GM06990 (cell line): ENCODE results near the gene TREML4.

Source experiments
- DNase-seq: peaks from one replicate; pipeline ENCODE4 v3.0.0-alpha.2; 2011; ENCODE audit not compliant: insufficient read length; ENCODE audit errors: extremely low read depth
- H3K27me3 ChIP-seq: replicated peaks from 2 replicates; pipeline ENCODE4 v1.6.0; 2011; ENCODE audit warnings: low read length; ENCODE audit not compliant: control insufficient read depth, insufficient read depth
- H3K36me3 ChIP-seq: 2 replicates; pipeline ENCODE4 v1.5.1; 2011; ENCODE audit warnings: low read length; ENCODE audit not compliant: control insufficient read depth, insufficient read depth
- H3K4me3 ChIP-seq: replicated peaks from 2 replicates; pipeline ENCODE4 v1.5.1; 2011; ENCODE audit warnings: low read depth, mild to moderate bottlenecking, control low read depth, low read length
- TF ChIP-seq, protein P1 (sequence below): IDR thresholded peaks from 2 replicates; pipeline ENCODE4 v1.5.1; 2011; ENCODE audit warnings: low read length, control low read depth, mild to moderate bottlenecking, inconsistent platforms; ENCODE audit not compliant: insufficient read depth, poor library complexity, severe bottlenecking

TREML4 gene

GRCh38 chr6:41200296-41200900, 27.8 kb upstream of the TREML4 start:
- TF ChIP-seq, protein P1, sequence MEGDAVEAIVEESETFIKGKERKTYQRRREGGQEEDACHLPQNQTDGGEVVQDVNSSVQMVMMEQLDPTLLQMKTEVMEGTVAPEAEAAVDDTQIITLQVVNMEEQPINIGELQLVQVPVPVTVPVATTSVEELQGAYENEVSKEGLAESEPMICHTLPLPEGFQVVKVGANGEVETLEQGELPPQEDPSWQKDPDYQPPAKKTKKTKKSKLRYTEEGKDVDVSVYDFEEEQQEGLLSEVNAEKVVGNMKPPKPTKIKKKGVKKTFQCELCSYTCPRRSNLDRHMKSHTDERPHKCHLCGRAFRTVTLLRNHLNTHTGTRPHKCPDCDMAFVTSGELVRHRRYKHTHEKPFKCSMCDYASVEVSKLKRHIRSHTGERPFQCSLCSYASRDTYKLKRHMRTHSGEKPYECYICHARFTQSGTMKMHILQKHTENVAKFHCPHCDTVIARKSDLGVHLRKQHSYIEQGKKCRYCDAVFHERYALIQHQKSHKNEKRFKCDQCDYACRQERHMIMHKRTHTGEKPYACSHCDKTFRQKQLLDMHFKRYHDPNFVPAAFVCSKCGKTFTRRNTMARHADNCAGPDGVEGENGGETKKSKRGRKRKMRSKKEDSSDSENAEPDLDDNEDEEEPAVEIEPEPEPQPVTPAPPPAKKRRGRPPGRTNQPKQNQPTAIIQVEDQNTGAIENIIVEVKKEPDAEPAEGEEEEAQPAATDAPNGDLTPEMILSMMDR, result no peak
- peak overlapping the region; percentile 55 for H3K4me3 ChIP-seq
- no peaks in the 10 kb centered on the region for H3K27me3 ChIP-seq
- peak; percentile 44 for DNase-seq
- H3K36me3 ChIP-seq, result peaks cover 4% of the 10 kb centered on the region; the same call in 1 of the 2 replicates

- peak; percentile 69 for DNase-seq
- TF ChIP-seq, protein P1, result no peak
- Histone ChIP-seq H3K4me3 (peak within 1 kb of the TSS; percentile 55), H3K36me3 (peaks cover 1% of the 10 kb centered on the region; the same call in 1 of the 2 replicates), H3K27me3 (no peaks in the 10 kb centered on the region)
Measured at GRCh38 chr6:41200901-41201763, 27.0 kb upstream of the TREML4 start, which contains the start of gene TREML2. Gene TREML2, minus strand, starts transcription at chr6:41201149. Its CDS starts 141 bp downstream, at chr6:41201008.

DNA sequence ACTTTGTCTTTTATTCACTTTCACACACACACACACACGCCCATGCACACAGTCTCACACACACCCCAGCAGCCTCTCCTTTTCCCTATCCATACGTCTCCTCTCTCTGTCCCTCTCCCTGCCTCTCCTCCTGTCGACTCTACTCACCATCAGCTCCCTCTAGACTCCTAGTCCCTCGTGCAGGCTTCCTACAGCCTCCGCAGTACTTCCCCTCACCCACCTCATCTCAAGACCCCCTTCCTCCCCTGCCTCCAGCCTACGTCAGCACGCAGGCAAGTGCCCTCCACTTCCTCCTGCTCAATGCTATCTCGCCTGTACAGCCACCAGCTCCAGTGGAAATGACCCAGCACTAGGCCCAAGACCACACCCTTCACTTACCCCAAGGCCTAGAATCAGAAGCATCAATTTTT, 26.4 kb upstream of the TREML4 start:
- H3K27me3 ChIP-seq, result no peaks in the 10 kb centered on the region
- no peak for DNase-seq
- TF ChIP-seq, protein P1, result no peak
- H3K36me3 ChIP-seq, result peaks cover 1% of the 10 kb centered on the region; the same call in 1 of the 2 replicates
- H3K4me3 ChIP-seq, result no peak overlapping the region

DNA sequence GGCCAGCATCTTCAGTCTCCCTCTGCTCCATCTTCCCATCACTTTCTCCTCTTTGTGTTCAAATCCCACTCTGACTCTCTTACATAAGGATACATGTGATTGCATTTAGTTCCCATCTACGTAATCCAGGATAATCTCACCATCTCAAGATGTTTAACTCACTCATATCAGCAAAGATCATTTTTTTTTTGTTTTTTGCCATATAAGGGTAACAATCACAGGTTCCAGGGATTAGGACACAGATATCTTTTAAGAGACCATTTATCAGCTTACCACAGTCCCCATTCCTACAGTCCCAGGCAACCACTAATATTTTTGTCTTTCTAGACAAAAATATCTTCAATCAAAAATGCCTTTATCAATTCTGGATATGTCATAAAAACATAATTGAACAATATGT, 24.0 kb upstream of the TREML4 start:
- Histone ChIP-seq H3K36me3 (no peaks in the 10 kb centered on the region), H3K27me3 (no peaks in the 10 kb centered on the region), H3K4me3 (no peak overlapping the region)
- no peak for DNase-seq
- TF ChIP-seq, protein P1, result no peak

GRCh38 chr6:41208439-41209106, 19.6 kb upstream of the TREML4 start:
- Histone ChIP-seq H3K36me3 (no peaks in the 10 kb centered on the region), H3K27me3 (no peaks in the 10 kb centered on the region), H3K4me3 (no peak overlapping the region)
- TF ChIP-seq, protein P1, result no peak
- peak; percentile 39 for DNase-seq
